Esophagus mucosa (tissue), 1 donor: ENCODE measurements around the gene GLS. TPM values are rescaled to one million over a fixed set of nuclear protein-coding genes. Genes with fewer than 3 reads are reported as not detected.
"Not testable (repeated sequence)": the region's sequence is repeated elsewhere in the genome, so short reads cannot be mapped to it uniquely, and the experiment has no call there.

Experiments
- ATAC-seq: fragments of 200-7000 bp; cut with Tn5 transposase; one replicate; pipeline ENCODE4 v1.9.1; 2020
- total RNA-seq: library from RNA; stranded (reverse); gene quantifications from one replicate; pipeline ENCODE4 v1.2.4, GENCODE V29; 2023
- donor health status: DM: yes; HTN: yes; CAD: no.

The GLS gene
- total RNA-seq, 1 donor from 2014 or later = 25.9 TPM

- no peak for ATAC-seq
Measured at GRCh38 chr2:190973262-190973661, 92.6 kb downstream of the GLS start.

- ATAC-seq = no peak
Measured at GRCh38 chr2:190973726-190974628, 93.4 kb downstream of the GLS start.

- no peak for ATAC-seq
Measured at GRCh38 chr2:190974629-190975361, 94.2 kb downstream of the GLS start.

- ATAC-seq = no peak
Measured at GRCh38 chr2:190976521-190976920, 95.9 kb downstream of the GLS start.

- ATAC-seq = no peak
Measured at GRCh38 chr2:190977505-190977904, 96.9 kb downstream of the GLS start.

- no peak for ATAC-seq
Measured at GRCh38 chr2:190978389-190979053, 97.9 kb downstream of the GLS start.

- ATAC-seq = peak; percentile 68
Measured at GRCh38 chr2:190979906-190980629, 99.4 kb downstream of the GLS start.

- no peak for ATAC-seq
Measured at GRCh38 chr2:190980630-190981209, 100.1 kb downstream of the GLS start.

GRCh38 chr2:190981333-190981732 lies 100.7 kb downstream of the GLS start:
- no peak for ATAC-seq

- no peak for ATAC-seq
Measured at GRCh38 chr2:190981733-190982132, 101.1 kb downstream of the GLS start.

GRCh38 chr2:190982262-190983034 lies 101.8 kb downstream of the GLS start:
- no peak for ATAC-seq

- ATAC-seq = peak; percentile 62
Measured at GRCh38 chr2:190984595-190984994, 104.0 kb downstream of the GLS start.

- no peak for ATAC-seq
Measured at GRCh38 chr2:190986221-190986953, 105.8 kb downstream of the GLS start.

GRCh38 chr2:190987116-190987515 lies 106.5 kb downstream of the GLS start:
- ATAC-seq = no peak

- ATAC-seq = no peak
Measured at GRCh38 chr2:190987938-190988337, 107.3 kb downstream of the GLS start.

GRCh38 chr2:190988910-190989309 lies 108.3 kb downstream of the GLS start:
- ATAC-seq = no peak

GRCh38 chr2:190990132-190990531 lies 109.5 kb downstream of the GLS start:
- no peak for ATAC-seq

- ATAC-seq = no peak
Measured at GRCh38 chr2:190993292-190993643, 112.6 kb downstream of the GLS start.

- ATAC-seq = no peak
Measured at GRCh38 chr2:190994148-190994547, 113.5 kb downstream of the GLS start.

- not testable (repeated sequence) for ATAC-seq
Measured at GRCh38 chr2:190995315-190995714, 114.7 kb downstream of the GLS start.
